HG03064 (cell line): ENCODE results near the gene ANP32B.
"Not testable (repeated sequence)": the region's sequence is repeated elsewhere in the genome, so short reads cannot be mapped to it uniquely, and the experiment has no call there.

ENCODE experiments used
- ATAC-seq: cut with Tn5 transposase; IDR thresholded peaks from one replicate; pipeline ENCODE4 v1.9.1; 2021; ENCODE audit warnings: low read depth; ENCODE audit not compliant: unreplicated experiment

ANP32B gene

GRCh38 chr9:97962575-97962974 lies 20.6 kb upstream of the ANP32B start:
- no peak for ATAC-seq

GRCh38 chr9:97963232-97963631 lies 19.9 kb upstream of the ANP32B start:
- ATAC-seq, result no peak

- no peak for ATAC-seq
Observed at GRCh38 chr9:97964901-97965300, 18.2 kb upstream of the ANP32B start.

GRCh38 chr9:97966493-97966892 lies 16.6 kb upstream of the ANP32B start:
- ATAC-seq, result no peak

GRCh38 chr9:97969014-97969413 lies 14.1 kb upstream of the ANP32B start:
- ATAC-seq, result no peak

GRCh38 chr9:97970165-97970564 lies 13.0 kb upstream of the ANP32B start:
- no peak for ATAC-seq

GRCh38 chr9:97972753-97973152 lies 10.4 kb upstream of the ANP32B start:
- no peak for ATAC-seq

GRCh38 chr9:97975376-97975775 lies 7.8 kb upstream of the ANP32B start:
- ATAC-seq, result no peak

GRCh38 chr9:97976633-97977032 lies 6.5 kb upstream of the ANP32B start:
- not testable (repeated sequence) for ATAC-seq

- no peak for ATAC-seq
Observed at GRCh38 chr9:97978371-97979130, 4.6 kb upstream of the ANP32B start.

- no peak for ATAC-seq
Observed at GRCh38 chr9:97979788-97980478, 3.2 kb upstream of the ANP32B start.

GRCh38 chr9:97980479-97980803 lies 2.7 kb upstream of the ANP32B start:
- no peak for ATAC-seq

GRCh38 chr9:97980918-97981845 lies 2.0 kb upstream of the ANP32B start:
- no peak for ATAC-seq

GRCh38 chr9:97981846-97982682 lies 1.1 kb upstream of the ANP32B start:
- no peak for ATAC-seq

- peak; percentile 13 for ATAC-seq
Observed at GRCh38 chr9:97983589-97984187, 547 bp downstream of the ANP32B start.

GRCh38 chr9:97984188-97985057 lies 1.3 kb downstream of the ANP32B start:
- ATAC-seq, result peak; percentile 18

GRCh38 chr9:97985058-97985861 lies 2.1 kb downstream of the ANP32B start:
- ATAC-seq, result peak; percentile 4

- no peak for ATAC-seq
Observed at GRCh38 chr9:97987487-97987886, 4.3 kb downstream of the ANP32B start.
